H1 (cell line): ENCODE results near the gene DNAAF8. TPM values are rescaled to one million over a fixed set of nuclear protein-coding genes. Genes with fewer than 3 reads are reported as not detected.
A peak's percentile ranks its signal among the peaks of the same experiment; 100 is the strongest.

Experiments used
- BACH1 ChIP-seq: IDR thresholded peaks from 2 replicates; pipeline ENCODE4 v1.6.1; 2012; ENCODE audit warnings: low read length, improper control_type of control experiment
- BCL11A ChIP-seq, 2 experiments: IDR thresholded peaks; one replicate each; pipeline ENCODE4 v1.6.1; 2011; ENCODE audit warnings: low read depth in 2 of 2, low read length in 2 of 2, mild to moderate bottlenecking in 2 of 2
- CEBPB ChIP-seq: IDR thresholded peaks from 2 replicates; pipeline ENCODE4 v1.6.1; 2012; ENCODE audit warnings: low read depth, low read length
- CHD1 ChIP-seq: IDR thresholded peaks from 2 replicates; pipeline ENCODE4 v1.6.1; 2012; ENCODE audit warnings: low read depth, low read length, improper control_type of control experiment
- CHD2 ChIP-seq: IDR thresholded peaks from 2 replicates; pipeline ENCODE4 v1.6.1; 2012; ENCODE audit warnings: low read length, improper control_type of control experiment
- CTBP2 ChIP-seq: IDR thresholded peaks from 2 replicates; pipeline ENCODE4 v1.7.0; 2011; ENCODE audit warnings: borderline replicate concordance, mild to moderate bottlenecking, moderate library complexity, mixed read lengths, low read length; ENCODE audit not compliant: insufficient read depth, insufficient read length
- EGR1 ChIP-seq: IDR thresholded peaks from 2 replicates; pipeline ENCODE4 v1.6.1; 2011; ENCODE audit warnings: low read depth, low read length, borderline replicate concordance
- GABPA ChIP-seq: IDR thresholded peaks from 2 replicates; pipeline ENCODE4 v1.6.1; 2011; ENCODE audit warnings: mild to moderate bottlenecking, low read length, moderate library complexity, borderline replicate concordance; ENCODE audit not compliant: insufficient read depth
- HDAC2 ChIP-seq, 2 experiments: fragments of 300-600 bp in 1 of 2; sonication (generic) in 1 of 2; IDR thresholded peaks; 2 replicates each; pipeline ENCODE4 v1.6.1; 2011 to 2012; ENCODE audit warnings: low read depth in 2 of 2, low read length in 2 of 2, mild to moderate bottlenecking in 2 of 2, moderate library complexity in 2 of 2, borderline replicate concordance in 1 of 2, inconsistent platforms in 1 of 2
- HDAC6 ChIP-seq: IDR thresholded peaks from one replicate; pipeline ENCODE4 v1.7.1; 2012; ENCODE audit warnings: low read depth, mild to moderate bottlenecking, inconsistent platforms, low read length, moderate library complexity
- KDM1A ChIP-seq: fragments of 200-600, 300-600 bp; sonication (generic); IDR thresholded peaks from 2 replicates; pipeline ENCODE4 v1.7.1; 2016; ENCODE audit warnings: mild to moderate bottlenecking, low read length, borderline replicate concordance
- MAFK ChIP-seq: IDR thresholded peaks from 2 replicates; pipeline ENCODE4 v1.6.1; 2012; ENCODE audit warnings: low read depth, mild to moderate bottlenecking, improper control_type of control experiment, low read length
- POLR2A ChIP-seq, 2 experiments: IDR thresholded peaks; 1 replicate in 1 of 2; 2 replicates in 1 of 2; pipeline ENCODE4 v1.6.1; 2011; ENCODE audit warnings: low read depth in 2 of 2, low read length in 2 of 2, mild to moderate bottlenecking in 2 of 2; ENCODE audit errors: control extremely low read depth in 1 of 2
- POLR2AphosphoS5 ChIP-seq: IDR thresholded peaks from 2 replicates; pipeline ENCODE4 v1.6.1; 2011; ENCODE audit warnings: low read depth, low read length
- POU5F1 ChIP-seq: IDR thresholded peaks from 2 replicates; pipeline ENCODE4 v1.6.1; 2011; ENCODE audit warnings: low read depth, mild to moderate bottlenecking, low read length, moderate library complexity
- RAD21 ChIP-seq, 2 experiments: IDR thresholded peaks in 1 of 2; conservative IDR thresholded peaks in 1 of 2; 2 replicates each; pipeline ENCODE4 v1.6.1; 2011; ENCODE audit warnings: low read depth in 2 of 2, low read length in 2 of 2, improper control_type of control experiment in 1 of 2, inconsistent platforms in 1 of 2, mild to moderate bottlenecking in 1 of 2, moderate library complexity in 1 of 2
- RBBP5 ChIP-seq: IDR thresholded peaks from 2 replicates; pipeline ENCODE4 v1.7.1; 2012; ENCODE audit warnings: low read depth, mild to moderate bottlenecking, inconsistent platforms, low read length, moderate library complexity, borderline replicate concordance
- RNF2 ChIP-seq: fragments of 200-900, 300-1000 bp; sonication (generic); IDR thresholded peaks from 2 replicates; pipeline ENCODE4 v1.7.1; 2016; ENCODE audit warnings: borderline replicate concordance, low read depth, mild to moderate bottlenecking, antibody characterized with exemption, low read length; ENCODE audit not compliant: poor library complexity, severe bottlenecking; ENCODE audit errors: missing control alignments
- SP2 ChIP-seq: IDR thresholded peaks from 2 replicates; pipeline ENCODE4 v1.6.1; 2012; ENCODE audit warnings: mild to moderate bottlenecking, low read length, inconsistent platforms
- TAF1 ChIP-seq: IDR thresholded peaks from 2 replicates; pipeline ENCODE4 v1.6.1; 2011; ENCODE audit warnings: mild to moderate bottlenecking, low read depth, low read length
- TAF7 ChIP-seq: optimal IDR thresholded peaks from 2 replicates; pipeline ENCODE3; 2011; ENCODE audit warnings: low read depth, mild to moderate bottlenecking, inconsistent platforms, low read length, moderate library complexity, borderline replicate concordance
- TEAD4 ChIP-seq: IDR thresholded peaks from 2 replicates; pipeline ENCODE4 v1.6.1; 2012; ENCODE audit warnings: low read depth, low read length, inconsistent platforms, mixed read lengths
- ZNF274 ChIP-seq: IDR thresholded peaks from 2 replicates; pipeline ENCODE4 v1.7.0; 2012; ENCODE audit warnings: low read length, borderline replicate concordance; ENCODE audit errors: extremely low read depth
- polyA plus RNA-seq, 7 experiments: library from polyadenylated mRNA; depleted of rRNA in 3 of 7; stranded (reverse) in 5 of 7; unstranded in 2 of 7; fragments of >200 nt in 5 of 7; fragments of 200-250 nt in 2 of 7; gene quantifications; 1 replicate in 5 of 7; 2 replicates in 1 of 7; 4 replicates in 1 of 7; pipeline versions ENCODE4 v1.2.1 to v1.2.3, GENCODE V29; 2011 to 2013; ENCODE audit warnings: missing spikeins in 2 of 7, mixed read lengths in 2 of 7
- total RNA-seq: library from RNA; stranded (reverse); fragmentation: NEBNext Ultra II Directional; extraction: Animal tissue kit (Norgen Biotek cat#: 25700); gene quantifications from 2 replicates; pipeline ENCODE4 v1.2.1, GENCODE V29; 2021

Gene DNAAF8
- total and polyA plus RNA-seq, 2 of the 8 experiments (the other 6 are each of a cell fraction or from before 2014, with no cell fraction given): 0.39 TPM; not detected in 1

DNA sequence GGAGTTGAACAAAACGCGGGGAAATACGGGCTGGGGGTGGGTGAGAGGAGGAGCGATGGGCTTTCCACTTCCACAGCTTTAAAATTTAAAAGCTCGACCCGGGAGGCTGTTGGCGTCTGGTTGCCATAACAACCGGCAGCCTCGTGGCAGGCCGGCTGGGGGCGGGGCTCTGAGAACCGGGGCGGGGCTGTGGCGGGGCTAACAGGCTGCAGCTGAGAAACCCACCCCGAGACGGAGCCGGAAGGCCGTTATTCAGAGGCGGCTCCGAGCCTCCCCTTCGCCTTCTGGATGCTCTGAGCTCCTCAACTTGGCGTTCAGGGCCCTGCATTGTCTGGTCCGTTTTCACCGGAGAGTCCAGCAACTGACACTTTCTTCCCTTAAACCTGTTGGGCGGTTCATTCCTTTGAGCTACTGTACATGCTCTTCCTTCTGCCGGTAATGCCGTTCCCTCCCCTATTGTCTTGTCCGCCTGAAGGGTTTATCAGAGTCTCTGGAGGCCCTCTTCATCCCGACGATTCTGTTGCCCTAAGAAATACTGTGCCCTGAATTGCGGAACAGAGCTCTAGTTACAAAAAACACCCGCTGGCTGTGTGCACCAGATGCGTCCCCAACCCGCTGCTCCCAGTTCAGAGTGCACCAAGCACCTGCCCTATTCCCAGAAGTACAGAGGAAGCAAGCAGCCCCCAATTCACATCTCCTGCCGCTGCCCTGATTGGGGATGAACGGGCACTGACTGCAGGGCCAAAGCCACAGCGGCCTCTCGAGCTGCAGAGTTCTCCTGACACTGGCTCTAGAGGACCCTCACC is 596 bp downstream of the DNAAF8 start (continued):
- TF ChIP-seq SP2: no peak
- TF ChIP-seq RAD21 (IDR thresholded peaks at IDR 0.05 in 1 of 2, conservative IDR thresholded peaks at IDR 0.05 in 1 of 2; ENCODE audit: low read depth in 2 of 2, low read length in 2 of 2): no peak; a peak in 1 of 4 replicates
- no peak for TF ChIP-seq TAF7
- TF ChIP-seq TEAD4: no peak
- no peak for TF ChIP-seq CTBP2
- peak; percentile 81; the same call in 1 of the 2 replicates for TF ChIP-seq KDM1A
- TF ChIP-seq TAF1: peak; percentile 39; the same call in 1 of the 2 replicates
- peak in 1 of 2 experiments; percentile 11; a peak in 1 of 4 replicates for TF ChIP-seq HDAC2 (IDR thresholded peaks at IDR 0.05; ENCODE audit: borderline replicate concordance in 1 of 2, low read depth in 2 of 2, low read length in 2 of 2)
- no peak for TF ChIP-seq BACH1
- no peak for TF ChIP-seq GABPA
- peak in 1 of 2 experiments; percentile 42; a peak in 1 of 3 replicates for TF ChIP-seq POLR2A (IDR thresholded peaks at IDR 0.05; ENCODE audit: control extremely low read depth in 1 of 2, low read depth in 2 of 2, low read length in 2 of 2)
- TF ChIP-seq HDAC6: no peak
- TF ChIP-seq RBBP5: no peak
- no peak; the same call in 1 of the 2 replicates for TF ChIP-seq POLR2AphosphoS5
- TF ChIP-seq MAFK: no peak
- TF ChIP-seq RNF2: no peak
- no peak for TF ChIP-seq CHD2
- TF ChIP-seq CHD1: no peak
- TF ChIP-seq ZNF274: no peak
- TF ChIP-seq CEBPB: no peak
- no peak for TF ChIP-seq POU5F1
- no peak for TF ChIP-seq EGR1
- no peak for TF ChIP-seq BCL11A (IDR thresholded peaks at IDR 0.05; ENCODE audit: low read depth in 2 of 2, low read length in 2 of 2)
